Measurements from ENCODE around the gene AKAP1. TPM values are rescaled to one million over a fixed set of nuclear protein-coding genes. Genes with fewer than 3 reads are reported as not detected.
A peak's percentile ranks its signal among the peaks of the same experiment; 100 is the strongest.

Gene AKAP1
- 67.5 TPM for total RNA-seq

GRCh38 chr17:57084802-57085447 is at the start of gene AKAP1:
Gene AKAP1 (plus strand): TSS chr17:57085246. CDS start chr17:57105465, 20,219 bp downstream.
- peak; percentile 96 for DNase-seq (ENCODE audit: low spot score)

- DNase-seq (ENCODE audit: low spot score): peak; percentile 70
Measured at GRCh38 chr17:57035971-57036481, 49.0 kb upstream of the AKAP1 start.

- no peak for DNase-seq (ENCODE audit: low spot score)
Measured at GRCh38 chr17:57037411-57037810, 47.6 kb upstream of the AKAP1 start.

- DNase-seq (ENCODE audit: low spot score): no peak
Measured at GRCh38 chr17:57038486-57038885, 46.6 kb upstream of the AKAP1 start.

GRCh38 chr17:57040571-57040970 is 44.5 kb upstream of the AKAP1 start:
- no peak for DNase-seq (ENCODE audit: low spot score)

- DNase-seq (ENCODE audit: low spot score): no peak
Measured at GRCh38 chr17:57043276-57043675, 41.8 kb upstream of the AKAP1 start.

GRCh38 chr17:57044976-57045867 is 39.8 kb upstream of the AKAP1 start:
- DNase-seq (ENCODE audit: low spot score): no peak

GRCh38 chr17:57045868-57046704 is 39.0 kb upstream of the AKAP1 start:
- DNase-seq (ENCODE audit: low spot score): no peak

GRCh38 chr17:57046749-57047148 is 38.3 kb upstream of the AKAP1 start:
- DNase-seq (ENCODE audit: low spot score): no peak

- DNase-seq (ENCODE audit: low spot score): no peak
Measured at GRCh38 chr17:57048096-57048495, 37.0 kb upstream of the AKAP1 start.

- DNase-seq (ENCODE audit: low spot score): no peak
Measured at GRCh38 chr17:57050306-57050705, 34.7 kb upstream of the AKAP1 start.

GRCh38 chr17:57051886-57052361 is 33.1 kb upstream of the AKAP1 start:
- DNase-seq (ENCODE audit: low spot score): no peak

- no peak for DNase-seq (ENCODE audit: low spot score)
Measured at GRCh38 chr17:57062865-57063264, 22.2 kb upstream of the AKAP1 start.

GRCh38 chr17:57067162-57067561 is 17.9 kb upstream of the AKAP1 start:
- no peak for DNase-seq (ENCODE audit: low spot score)

- no peak for DNase-seq (ENCODE audit: low spot score)
Measured at GRCh38 chr17:57067781-57068180, 17.3 kb upstream of the AKAP1 start.

GRCh38 chr17:57068222-57068658 is 16.8 kb upstream of the AKAP1 start:
- no peak for DNase-seq (ENCODE audit: low spot score)

- DNase-seq (ENCODE audit: low spot score): no peak
Measured at GRCh38 chr17:57068707-57069106, 16.3 kb upstream of the AKAP1 start.

- no peak for DNase-seq (ENCODE audit: low spot score)
Measured at GRCh38 chr17:57071991-57072944, 12.8 kb upstream of the AKAP1 start.

GRCh38 chr17:57073626-57074025 is 11.4 kb upstream of the AKAP1 start:
- DNase-seq (ENCODE audit: low spot score): no peak

GRCh38 chr17:57075193-57075592 is 9.9 kb upstream of the AKAP1 start:
- DNase-seq (ENCODE audit: low spot score): no peak

- no peak for DNase-seq (ENCODE audit: low spot score)
Measured at GRCh38 chr17:57075785-57076184, 9.3 kb upstream of the AKAP1 start.

All from mucosa of gallbladder (tissue), 1 donor.